Panc1 (cell line): Measurements from ENCODE around the gene SLC30A1. TPM values are rescaled to one million over a fixed set of nuclear protein-coding genes. Genes with fewer than 3 reads are reported as not detected.

Experiments
- ATAC-seq: fragments of 200-7000 bp; cut with Tn5 transposase; 2 replicates; pipeline ENCODE4 v1.9.1; 2020; ENCODE audit warnings: mild to moderate bottlenecking, moderate library complexity
- Bru-seq: library from RNA; stranded (reverse); fragments of 400-500 nt; gene quantifications from one replicate; lab custom pipeline; 2021; lab: Mats Ljungman, UMichigan
- BruChase-seq, 2 experiments: library from RNA; stranded (reverse); fragments of 400-500 nt; gene quantifications; one replicate each; lab custom pipeline; 2021; lab: Mats Ljungman, UMichigan
- BruUV-seq: library from RNA; stranded (reverse); fragments of 400-500 nt; replicated peaks from 2 replicates; lab custom pipeline; 2021; lab: Mats Ljungman, UMichigan
- CTCF ChIA-PET: fragments of 300-600 bp; sonication (Branson Sonifier 250); formaldehyde crosslinking; loops from one replicate; lab custom pipeline; 2022; ENCODE audit warnings: antibody characterized with exemption; lab: Charles Lee
- POLR2A ChIA-PET: fragments of 300-600 bp; sonication (Branson Sonifier 250); formaldehyde crosslinking; loops from one replicate; lab custom pipeline; 2022; ENCODE audit warnings: antibody characterized with exemption; lab: Charles Lee
- DNase-seq: peaks from one replicate; pipeline ENCODE4 v3.0.0-alpha.2; 2010; ENCODE audit warnings: low read depth, low spot score
- H3K27ac ChIP-seq: 2 replicates; pipeline ENCODE4 v1.5.1; 2011; ENCODE audit warnings: mild to moderate bottlenecking, low read length, inconsistent platforms
- H3K27me3 ChIP-seq: fragments of 200-500 bp; sonication (Bioruptor generic); 2 replicates; pipeline ENCODE4 v1.6.0; 2014; ENCODE audit warnings: low read length, inconsistent platforms; ENCODE audit not compliant: control insufficient read depth, insufficient read depth
- H3K36me3 ChIP-seq: fragments of 200-500 bp; sonication (Bioruptor generic); 2 replicates; pipeline ENCODE4 v1.5.1; 2014; ENCODE audit warnings: inconsistent platforms, mild to moderate bottlenecking, low read length, moderate library complexity; ENCODE audit not compliant: control insufficient read depth, insufficient read depth
- H3K4me1 ChIP-seq: 2 replicates; pipeline ENCODE4 v1.5.1; 2011; ENCODE audit warnings: inconsistent platforms, mild to moderate bottlenecking, low read length, moderate library complexity; ENCODE audit not compliant: control insufficient read depth, insufficient read depth
- H3K4me3 ChIP-seq, 2 experiments: 2 replicates each; pipeline ENCODE4 v1.5.1; 2011 to 2012; ENCODE audit warnings: low read depth in 2 of 2, low read length in 2 of 2, mild to moderate bottlenecking in 2 of 2, inconsistent platforms in 1 of 2, moderate library complexity in 1 of 2
- H3K9me3 ChIP-seq: fragments of 200-500 bp; sonication (Bioruptor generic); 2 replicates; pipeline ENCODE4 v1.5.1; 2014; ENCODE audit warnings: low read depth, mild to moderate bottlenecking, inconsistent platforms, low read length, moderate library complexity; ENCODE audit not compliant: control insufficient read depth, insufficient read depth
- POLR2AphosphoS5 ChIP-seq: IDR thresholded peaks from 2 replicates; pipeline ENCODE4 v1.6.1; 2012; ENCODE audit warnings: mild to moderate bottlenecking, low read depth, low read length, moderate library complexity
- SIN3A ChIP-seq: IDR thresholded peaks from 2 replicates; pipeline ENCODE4 v1.6.1; 2012; ENCODE audit warnings: low read depth, mild to moderate bottlenecking, low read length, moderate library complexity, borderline replicate concordance; ENCODE audit not compliant: insufficient read depth
- TCF7L2 ChIP-seq: IDR thresholded peaks from 2 replicates; pipeline ENCODE4 v1.6.1; 2011; ENCODE audit warnings: mild to moderate bottlenecking, low read depth, low read length, inconsistent platforms
- in situ Hi-C: cut with HindIII; loops from 2 replicates; pipeline ENCODE4 v1.10.0; 2016; ENCODE audit warnings: low sequenced_read_pairs, low pct_unique_long_range_greater_than_20kb
- intact Hi-C: fragments of 100-400 bp; cut with micrococcal nuclease; formaldehyde crosslinking; loops from one replicate; pipeline ENCODE4 v1.10.0; 2022; ENCODE audit not compliant: unreplicated experiment
- long read RNA-seq: library from polyadenylated mRNA; unstranded; transcript quantifications from one replicate; pipeline ENCODE4 v2.0.0, GENCODE V29; 2021; ENCODE audit not compliant: unreplicated experiment
- polyA plus RNA-seq: library from polyadenylated mRNA; unstranded; fragments of >200 nt; gene quantifications from one replicate; pipeline ENCODE4 v1.2.1, GENCODE V29; 2012; ENCODE audit warnings: missing spikeins; ENCODE audit not compliant: insufficient read length
- total RNA-seq: library from RNA; stranded (reverse); gene quantifications from one replicate; pipeline ENCODE4 v1.2.1, GENCODE V29; 2021; ENCODE audit not compliant: unreplicated experiment
- TF ChIP-seq, protein P1 (sequence below): fragments of 450-650 bp; IDR thresholded peaks from 2 replicates; pipeline ENCODE4 v1.5.1; 2017; ENCODE audit warnings: mild to moderate bottlenecking
- TF ChIP-seq, protein P2 (sequence below), 2 experiments: IDR thresholded peaks; 2 replicates each; pipeline ENCODE4 v1.6.1; 2011 to 2012; ENCODE audit warnings: low read depth in 2 of 2, control low read depth in 1 of 2, low read length in 1 of 2, mild to moderate bottlenecking in 1 of 2, moderate library complexity in 1 of 2; ENCODE audit not compliant: insufficient read depth in 1 of 2

The SLC30A1 gene, protein sequence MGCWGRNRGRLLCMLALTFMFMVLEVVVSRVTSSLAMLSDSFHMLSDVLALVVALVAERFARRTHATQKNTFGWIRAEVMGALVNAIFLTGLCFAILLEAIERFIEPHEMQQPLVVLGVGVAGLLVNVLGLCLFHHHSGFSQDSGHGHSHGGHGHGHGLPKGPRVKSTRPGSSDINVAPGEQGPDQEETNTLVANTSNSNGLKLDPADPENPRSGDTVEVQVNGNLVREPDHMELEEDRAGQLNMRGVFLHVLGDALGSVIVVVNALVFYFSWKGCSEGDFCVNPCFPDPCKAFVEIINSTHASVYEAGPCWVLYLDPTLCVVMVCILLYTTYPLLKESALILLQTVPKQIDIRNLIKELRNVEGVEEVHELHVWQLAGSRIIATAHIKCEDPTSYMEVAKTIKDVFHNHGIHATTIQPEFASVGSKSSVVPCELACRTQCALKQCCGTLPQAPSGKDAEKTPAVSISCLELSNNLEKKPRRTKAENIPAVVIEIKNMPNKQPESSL
- total RNA-seq (34.5 TPM), Bru-seq, nascent RNA (percentile 94 among the genes with signal in this experiment), BruChase-seq, experiment 1, labeled RNA remaining after a 2-hour chase (percentile 100 among the genes with signal in this experiment), BruChase-seq, experiment 2, labeled RNA remaining after a 6-hour chase (percentile 96 among the genes with signal in this experiment)
- 18.6 TPM for polyA plus RNA-seq
- long read RNA-seq, full-length matches to known transcripts = 163 of 175 reads
- long read RNA-seq, partial matches to known transcripts = 0 of 175 reads
- long read RNA-seq, other reads (novel, unspliced or antisense) = 12 of 175 reads

DNA sequence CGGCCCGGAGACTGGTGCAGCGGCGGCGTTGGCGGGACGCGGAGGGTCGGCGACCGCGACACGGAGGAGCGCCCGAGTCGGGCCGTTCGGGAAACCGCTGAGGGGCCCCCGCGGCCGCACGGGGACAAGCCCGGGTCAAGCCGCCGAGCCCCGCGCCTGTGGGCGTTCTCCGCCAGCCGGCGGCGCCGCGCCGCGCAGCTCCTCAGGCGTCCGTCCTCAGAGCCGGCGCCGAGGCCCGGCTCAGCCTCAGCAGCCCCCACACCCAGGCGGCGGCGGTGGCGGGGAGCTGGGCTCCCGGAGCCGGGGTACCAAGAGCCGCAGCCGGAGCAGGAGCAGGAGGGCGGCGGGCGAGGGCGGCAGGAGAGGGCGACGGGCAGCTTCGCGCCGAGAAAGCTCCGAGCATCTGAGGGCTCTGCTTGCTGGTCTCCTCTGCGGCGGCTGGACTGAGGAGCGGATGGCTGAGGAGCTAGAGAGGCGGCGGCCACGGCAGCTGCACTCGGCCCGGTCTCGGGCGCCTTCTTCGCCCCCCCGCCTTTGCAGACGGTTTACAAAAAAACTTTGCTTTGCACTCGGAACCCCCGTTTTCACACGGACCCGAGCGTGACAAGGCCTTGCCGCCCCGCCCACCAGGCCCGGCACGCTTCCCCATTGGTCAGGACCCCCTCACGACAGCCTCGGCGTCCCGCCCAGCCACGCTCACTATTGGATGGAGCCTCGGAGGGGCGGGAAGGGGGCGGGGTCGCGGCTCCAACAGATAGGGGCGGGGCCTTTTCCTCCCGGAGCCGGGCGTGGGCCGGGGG lies at the start of gene SLC30A1:
TSS of gene SLC30A1 (minus strand) at position 522 of the 800 bp plus-strand sequence. CDS start 549 bp downstream, outside the sequence.
- ATAC-seq = peak; percentile 93
- POLR2A ChIA-PET = interaction anchor here (0.5 kb wide), 1 partner anchor 196 kb away, joined by 7 read pairs; no protein-coding TSS in a partner anchor
- intact Hi-C loops = no loop called here
- Histone ChIP-seq H3K27me3 (no peaks in the 10 kb centered on the region), H3K4me1 (peaks cover 28% of the 10 kb centered on the region), H3K36me3 (peaks cover 24% of the 10 kb centered on the region; the same call in 1 of the 2 replicates), H3K9me3 (no peaks in the 10 kb centered on the region), H3K4me3 (peak within 1 kb of the TSS; percentile 70 to 94), H3K27ac (peak within 1 kb of the TSS; percentile 83)
- in situ Hi-C loops = no loop called here
- CTCF ChIA-PET = no interaction called here
- TF ChIP-seq, protein P1, sequence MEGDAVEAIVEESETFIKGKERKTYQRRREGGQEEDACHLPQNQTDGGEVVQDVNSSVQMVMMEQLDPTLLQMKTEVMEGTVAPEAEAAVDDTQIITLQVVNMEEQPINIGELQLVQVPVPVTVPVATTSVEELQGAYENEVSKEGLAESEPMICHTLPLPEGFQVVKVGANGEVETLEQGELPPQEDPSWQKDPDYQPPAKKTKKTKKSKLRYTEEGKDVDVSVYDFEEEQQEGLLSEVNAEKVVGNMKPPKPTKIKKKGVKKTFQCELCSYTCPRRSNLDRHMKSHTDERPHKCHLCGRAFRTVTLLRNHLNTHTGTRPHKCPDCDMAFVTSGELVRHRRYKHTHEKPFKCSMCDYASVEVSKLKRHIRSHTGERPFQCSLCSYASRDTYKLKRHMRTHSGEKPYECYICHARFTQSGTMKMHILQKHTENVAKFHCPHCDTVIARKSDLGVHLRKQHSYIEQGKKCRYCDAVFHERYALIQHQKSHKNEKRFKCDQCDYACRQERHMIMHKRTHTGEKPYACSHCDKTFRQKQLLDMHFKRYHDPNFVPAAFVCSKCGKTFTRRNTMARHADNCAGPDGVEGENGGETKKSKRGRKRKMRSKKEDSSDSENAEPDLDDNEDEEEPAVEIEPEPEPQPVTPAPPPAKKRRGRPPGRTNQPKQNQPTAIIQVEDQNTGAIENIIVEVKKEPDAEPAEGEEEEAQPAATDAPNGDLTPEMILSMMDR = no peak
- peak; percentile 53; the same call in 1 of the 2 replicates for TF ChIP-seq TCF7L2
- peak; percentile 77 for TF ChIP-seq POLR2AphosphoS5
- TF ChIP-seq, protein P2, sequence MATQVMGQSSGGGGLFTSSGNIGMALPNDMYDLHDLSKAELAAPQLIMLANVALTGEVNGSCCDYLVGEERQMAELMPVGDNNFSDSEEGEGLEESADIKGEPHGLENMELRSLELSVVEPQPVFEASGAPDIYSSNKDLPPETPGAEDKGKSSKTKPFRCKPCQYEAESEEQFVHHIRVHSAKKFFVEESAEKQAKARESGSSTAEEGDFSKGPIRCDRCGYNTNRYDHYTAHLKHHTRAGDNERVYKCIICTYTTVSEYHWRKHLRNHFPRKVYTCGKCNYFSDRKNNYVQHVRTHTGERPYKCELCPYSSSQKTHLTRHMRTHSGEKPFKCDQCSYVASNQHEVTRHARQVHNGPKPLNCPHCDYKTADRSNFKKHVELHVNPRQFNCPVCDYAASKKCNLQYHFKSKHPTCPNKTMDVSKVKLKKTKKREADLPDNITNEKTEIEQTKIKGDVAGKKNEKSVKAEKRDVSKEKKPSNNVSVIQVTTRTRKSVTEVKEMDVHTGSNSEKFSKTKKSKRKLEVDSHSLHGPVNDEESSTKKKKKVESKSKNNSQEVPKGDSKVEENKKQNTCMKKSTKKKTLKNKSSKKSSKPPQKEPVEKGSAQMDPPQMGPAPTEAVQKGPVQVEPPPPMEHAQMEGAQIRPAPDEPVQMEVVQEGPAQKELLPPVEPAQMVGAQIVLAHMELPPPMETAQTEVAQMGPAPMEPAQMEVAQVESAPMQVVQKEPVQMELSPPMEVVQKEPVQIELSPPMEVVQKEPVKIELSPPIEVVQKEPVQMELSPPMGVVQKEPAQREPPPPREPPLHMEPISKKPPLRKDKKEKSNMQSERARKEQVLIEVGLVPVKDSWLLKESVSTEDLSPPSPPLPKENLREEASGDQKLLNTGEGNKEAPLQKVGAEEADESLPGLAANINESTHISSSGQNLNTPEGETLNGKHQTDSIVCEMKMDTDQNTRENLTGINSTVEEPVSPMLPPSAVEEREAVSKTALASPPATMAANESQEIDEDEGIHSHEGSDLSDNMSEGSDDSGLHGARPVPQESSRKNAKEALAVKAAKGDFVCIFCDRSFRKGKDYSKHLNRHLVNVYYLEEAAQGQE (IDR thresholded peaks at IDR 0.05; ENCODE audit: insufficient read depth in 1 of 2, low read depth in 2 of 2, low read length in 1 of 2) = 0 out of 4 replicates have a peak, but pooled peaks of 1 of the 2 experiments have one; percentile 37
- TF ChIP-seq SIN3A = no peak; the same call in 1 of the 2 replicates
- BruUV-seq = no TSS peak
- peak; percentile 68 for DNase-seq

DNA sequence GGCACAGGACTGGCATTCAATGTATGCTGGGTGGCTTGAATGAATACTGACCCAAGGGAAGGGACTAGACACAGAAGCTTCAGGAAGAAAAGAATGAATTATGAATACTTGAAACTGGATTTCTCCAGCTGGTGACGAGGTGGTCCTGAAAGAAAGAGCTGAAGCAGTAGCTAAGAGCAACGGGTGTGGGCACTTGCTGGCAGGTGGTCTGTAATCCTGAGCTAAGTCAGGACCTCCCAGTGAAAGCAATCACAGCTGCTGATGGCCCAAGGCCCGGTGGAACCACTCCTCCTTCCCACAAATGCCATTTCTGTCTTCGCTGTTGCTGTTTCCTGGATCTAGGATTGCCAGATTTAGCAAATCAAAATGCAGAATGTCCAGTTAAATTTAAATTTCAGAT lies 49.5 kb upstream of the SLC30A1 start:
- CTCF ChIA-PET = no interaction called here
- DNase-seq = no peak
- H3K36me3 ChIP-seq = no peaks in the 10 kb centered on the region
- H3K27ac ChIP-seq = no peak overlapping the region
- BruUV-seq = no TSS peak
- no peak overlapping the region for H3K4me3 ChIP-seq
- intact Hi-C loops = no loop called here
- H3K4me1 ChIP-seq = peaks cover 11% of the 10 kb centered on the region; the same call in 1 of the 2 replicates
- H3K27me3 ChIP-seq = no peaks in the 10 kb centered on the region
- TF ChIP-seq POLR2AphosphoS5 (no peak), SIN3A (no peak), TCF7L2 (no peak)
- TF ChIP-seq, protein P1 = no peak
- TF ChIP-seq, protein P2 (IDR thresholded peaks at IDR 0.05; ENCODE audit: insufficient read depth in 1 of 2, low read depth in 2 of 2, low read length in 1 of 2) = no peak
- in situ Hi-C loops = no loop called here
- POLR2A ChIA-PET = interaction anchor here (0.6 kb wide), 1 partner anchor 87 kb away, joined by 3 read pairs; no protein-coding TSS in a partner anchor
- no peak for ATAC-seq
- no peaks in the 10 kb centered on the region for H3K9me3 ChIP-seq
